HG03066 (cell line): ENCODE results near the gene KLHL30.

ENCODE experiments used
- ATAC-seq: cut with Tn5 transposase; IDR thresholded peaks from one replicate; pipeline ENCODE4 v1.9.1; 2021; ENCODE audit warnings: low read depth; ENCODE audit not compliant: unreplicated experiment

KLHL30 gene

DNA sequence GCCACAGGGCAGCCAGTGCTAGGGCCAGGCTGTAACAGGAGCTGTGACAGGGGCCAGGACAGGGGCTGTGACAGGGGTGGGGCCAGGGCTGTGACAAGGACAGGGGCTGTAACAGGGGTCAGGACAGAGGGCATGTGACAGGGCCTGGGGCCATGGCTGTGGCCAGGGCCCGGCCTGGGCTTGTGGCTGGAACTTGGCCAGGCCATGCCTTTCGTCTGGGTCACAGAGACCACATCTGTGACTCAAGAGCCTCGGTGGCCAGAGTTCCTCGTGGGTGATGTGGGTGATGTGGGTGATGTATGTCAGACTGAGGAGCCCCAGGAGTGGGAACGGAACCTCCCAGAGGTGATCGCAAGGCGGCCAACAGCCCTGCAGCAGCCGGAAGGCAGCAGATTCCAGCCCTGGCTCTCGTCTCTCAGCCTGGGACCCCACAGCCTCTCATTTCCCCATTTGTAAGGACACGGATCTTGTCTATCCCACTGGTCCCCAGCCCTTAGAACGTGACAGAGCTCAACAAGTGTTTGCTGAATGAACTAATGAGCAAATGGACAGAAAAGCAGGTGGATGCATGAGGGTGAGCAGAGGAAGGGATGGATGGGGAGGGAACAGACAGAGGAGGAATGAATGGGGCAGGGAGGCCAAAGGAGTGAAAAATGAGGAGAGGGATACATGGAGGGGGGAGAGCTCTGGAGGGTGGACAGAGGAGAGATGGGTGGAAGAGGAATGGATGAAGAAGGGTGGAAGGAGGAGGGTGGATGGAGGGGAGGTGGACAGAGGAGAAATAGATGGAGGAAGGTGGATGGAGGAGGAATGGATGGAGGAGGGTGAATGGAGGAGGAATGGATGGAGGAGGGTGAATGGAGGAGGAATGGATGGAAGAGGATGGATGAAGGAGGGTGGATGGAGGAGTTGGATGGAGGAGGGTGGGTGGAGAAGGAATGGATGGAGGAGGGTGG, 21.0 kb upstream of the KLHL30 start:
- no peak for ATAC-seq

DNA sequence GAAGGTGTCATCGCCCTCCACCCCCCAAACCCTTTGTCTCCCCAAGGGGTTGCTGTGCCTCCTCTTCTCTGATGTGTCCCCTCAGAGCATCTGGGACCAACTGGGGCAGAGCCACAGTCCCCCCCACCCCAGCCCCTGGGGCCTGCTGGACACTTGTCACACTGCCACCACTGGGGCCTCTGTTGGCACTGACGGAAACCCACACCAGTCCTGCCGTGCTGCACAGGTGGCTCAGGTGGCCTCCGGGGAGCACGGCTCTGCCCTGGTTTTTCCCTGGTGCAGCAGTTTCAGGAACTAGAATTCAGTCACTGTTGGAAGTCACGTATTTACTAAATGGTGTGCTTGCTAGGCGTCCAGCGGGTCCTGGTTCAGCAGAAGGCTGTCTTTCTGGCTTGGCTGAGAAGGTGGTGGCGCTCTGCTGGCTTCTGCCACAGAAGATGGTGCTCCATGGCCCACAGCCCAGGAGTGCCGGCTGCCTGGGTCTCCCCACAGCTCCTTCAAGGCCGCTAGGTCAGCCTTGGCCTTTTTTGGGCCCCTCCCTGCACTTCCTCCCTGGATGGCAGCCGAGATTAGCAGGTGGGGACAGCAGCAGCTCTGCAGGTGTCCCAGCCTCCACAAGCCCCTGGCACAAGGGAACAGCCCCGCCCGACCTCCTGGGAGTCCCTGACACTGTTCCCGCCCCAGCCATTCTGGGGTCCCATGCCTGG, 18.6 kb upstream of the KLHL30 start:
- no peak for ATAC-seq

DNA sequence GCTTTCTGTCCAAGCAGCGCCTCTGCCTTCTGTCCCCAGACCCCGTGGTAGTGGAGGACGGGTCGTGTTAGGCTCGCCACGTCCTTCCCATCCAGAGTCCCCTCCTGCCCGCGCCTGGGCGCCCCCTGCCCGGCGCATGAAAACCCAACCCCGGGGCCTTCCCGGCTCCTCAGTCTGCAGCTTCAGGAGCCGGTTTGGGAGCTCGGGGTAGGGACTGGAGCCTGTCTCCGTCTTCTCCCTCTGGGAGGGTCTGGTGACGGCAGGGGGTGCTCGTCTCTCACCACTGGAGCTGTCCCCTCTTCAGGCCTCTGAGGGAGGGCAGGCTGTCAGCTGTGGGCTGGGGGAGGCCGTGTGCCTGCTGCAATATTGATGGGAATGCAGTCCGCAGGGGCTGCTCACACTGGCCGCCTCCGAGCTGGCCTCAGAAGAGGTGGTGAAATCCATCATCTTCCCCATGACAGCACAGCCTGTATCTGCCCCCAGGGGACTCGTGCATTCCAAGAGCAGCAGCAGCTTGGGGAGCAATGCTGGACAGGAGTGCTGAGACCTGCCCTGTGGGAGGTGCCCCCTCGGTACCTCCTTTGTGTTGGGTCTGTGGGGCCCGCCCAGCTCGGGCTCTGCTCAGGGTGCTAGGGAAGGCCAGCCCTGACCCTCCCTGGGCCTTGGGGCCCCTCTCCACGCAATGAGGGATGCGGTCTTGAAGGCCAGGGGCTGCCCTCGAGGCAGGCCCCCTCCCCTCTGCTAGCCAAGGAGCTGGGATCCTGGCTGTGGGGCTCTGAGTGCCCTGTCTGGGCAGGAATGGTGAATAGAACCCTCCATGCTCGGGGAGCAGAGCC, 17.8 kb upstream of the KLHL30 start:
- ATAC-seq, result no peak

DNA sequence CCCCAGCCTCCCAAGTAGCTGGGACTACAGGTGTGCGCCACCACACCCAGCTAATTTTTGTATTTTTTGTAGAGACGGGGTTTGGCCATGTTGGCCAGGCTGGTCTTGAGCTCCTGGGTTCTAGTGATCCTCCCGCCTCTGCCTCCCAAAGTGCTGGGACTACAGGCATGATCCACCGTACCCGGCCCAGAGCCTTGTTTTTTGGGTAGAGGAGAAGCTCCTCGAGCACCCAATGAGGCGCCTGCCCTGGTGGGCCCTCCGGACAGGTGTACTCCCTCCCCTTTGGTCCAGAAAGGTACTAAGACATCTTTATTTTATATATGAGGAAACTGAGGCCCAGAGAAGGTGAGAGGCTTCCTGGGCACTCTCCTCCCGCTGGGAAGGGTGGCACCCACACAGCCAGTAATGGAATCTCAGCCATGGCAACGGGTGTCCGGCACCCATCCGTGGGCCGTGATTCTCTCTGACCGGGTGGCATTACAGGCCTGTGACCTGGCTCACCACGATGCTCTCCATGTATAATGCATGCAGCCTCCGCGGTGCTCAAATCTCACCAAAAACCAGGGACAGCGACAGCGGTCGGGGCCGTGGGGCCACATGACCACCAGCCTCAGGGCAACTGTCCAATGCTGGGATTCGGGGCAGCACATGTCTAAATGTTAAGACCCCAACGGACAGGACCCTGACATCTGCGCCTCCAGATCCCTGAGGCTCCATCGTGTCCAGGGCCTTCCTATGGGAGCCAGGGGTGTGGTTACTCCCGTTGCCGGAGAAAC, 16.8 kb upstream of the KLHL30 start:
- no peak for ATAC-seq

DNA sequence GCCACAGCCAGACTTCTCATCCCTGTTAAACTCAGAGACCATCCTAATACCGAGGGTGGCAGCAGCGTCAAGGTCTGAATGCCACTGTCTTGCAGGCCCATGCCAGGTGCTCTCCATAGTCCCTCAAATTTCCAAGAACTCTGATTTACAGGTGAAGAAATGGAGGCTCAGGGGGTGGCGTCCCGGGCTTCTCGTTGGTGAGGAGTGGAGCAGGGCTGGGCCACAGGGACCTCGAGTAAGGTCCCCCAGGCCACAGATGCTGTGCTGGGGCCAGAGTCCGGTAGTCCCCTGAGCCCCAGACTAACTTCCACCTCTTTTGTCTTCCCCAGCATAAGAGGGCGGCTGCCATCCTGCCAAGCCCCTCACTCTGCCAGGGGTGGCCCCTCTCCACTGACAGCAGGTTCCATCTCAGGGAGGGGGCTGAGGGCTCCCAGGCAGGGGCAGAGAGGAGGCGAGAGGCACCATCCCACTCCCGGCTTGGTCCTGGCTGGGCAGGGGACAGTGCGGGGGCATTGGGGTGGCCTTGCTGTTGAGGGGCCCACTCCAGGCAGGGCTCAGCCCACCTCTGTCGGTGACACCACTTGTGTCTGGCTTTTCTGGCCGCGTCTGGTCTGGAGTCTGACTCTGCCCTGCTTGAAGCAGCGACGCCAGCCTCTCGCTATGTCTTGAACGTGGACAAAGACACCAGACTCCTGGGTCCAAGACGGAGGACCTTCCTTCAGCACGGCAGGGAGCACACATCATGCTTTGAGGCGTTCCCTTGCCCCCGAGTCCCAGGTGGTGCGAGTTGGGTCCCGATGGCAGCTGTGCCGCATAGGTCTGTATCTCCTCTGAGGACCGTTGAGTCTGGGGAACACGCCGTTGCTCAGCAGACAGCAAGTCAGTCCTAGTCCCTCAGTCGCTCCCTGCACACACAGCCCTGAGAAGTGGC, 15.9 kb upstream of the KLHL30 start:
- ATAC-seq, result no peak

DNA sequence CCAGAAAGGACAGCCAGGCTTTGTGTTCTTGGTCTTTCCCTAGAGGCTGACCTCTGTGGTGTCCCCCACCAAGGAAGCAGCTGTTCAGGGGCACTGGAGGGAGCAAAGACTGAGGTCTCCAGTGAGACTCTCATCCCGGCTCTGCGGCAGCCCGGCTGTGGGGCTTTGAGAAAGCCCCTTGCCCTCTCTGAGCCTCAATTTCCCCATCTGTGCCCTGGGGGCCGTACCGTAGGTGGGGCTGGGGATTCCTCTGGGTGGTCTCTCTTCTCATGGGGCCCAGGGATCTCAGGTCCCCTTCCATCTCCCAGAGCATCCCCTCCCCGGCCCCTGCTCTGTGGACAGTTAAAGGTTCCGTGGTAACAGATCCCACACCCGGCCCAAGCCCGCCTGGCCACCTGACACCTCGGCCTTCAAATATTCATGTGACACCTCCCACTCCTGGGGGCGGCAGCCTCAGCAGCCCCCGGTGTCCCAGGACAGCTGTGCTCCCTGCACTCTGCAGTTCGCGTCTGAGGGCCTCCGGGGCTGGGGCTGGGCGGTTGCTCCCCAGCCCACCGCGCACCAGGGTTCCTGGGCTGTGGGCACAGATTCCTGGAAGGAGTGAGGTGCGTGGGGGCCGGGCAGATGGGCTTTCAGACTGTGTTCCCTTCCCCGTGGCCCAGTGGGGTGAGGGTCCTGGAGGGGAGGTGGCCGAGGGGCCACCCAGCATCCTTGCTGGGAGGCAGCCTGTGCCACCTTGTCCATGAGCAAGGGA, 15.1 kb upstream of the KLHL30 start:
- no peak for ATAC-seq

DNA sequence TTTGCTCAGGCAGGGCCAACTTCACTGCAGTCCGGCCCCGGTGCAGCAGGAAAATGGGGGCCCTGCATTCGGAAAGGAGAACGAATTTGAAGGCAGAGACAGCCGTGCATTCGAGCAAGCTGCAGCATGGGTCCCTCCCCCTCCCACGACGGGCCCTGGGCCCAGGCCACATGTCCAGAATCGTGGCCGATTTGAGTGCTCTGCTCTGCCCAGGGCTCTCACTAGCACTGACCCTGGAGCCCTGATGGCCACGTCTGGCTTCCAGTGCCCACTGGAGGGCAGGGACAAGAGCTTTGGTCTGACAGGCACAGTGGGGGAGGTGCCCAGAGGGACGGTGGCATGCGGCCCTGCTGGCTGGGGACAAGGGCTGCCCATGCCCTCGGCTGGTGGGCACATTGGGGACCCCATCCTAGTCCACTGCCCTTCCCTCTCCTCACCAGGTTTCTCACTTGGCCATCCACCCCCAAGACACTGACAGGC, 14.4 kb upstream of the KLHL30 start:
- ATAC-seq, result no peak

DNA sequence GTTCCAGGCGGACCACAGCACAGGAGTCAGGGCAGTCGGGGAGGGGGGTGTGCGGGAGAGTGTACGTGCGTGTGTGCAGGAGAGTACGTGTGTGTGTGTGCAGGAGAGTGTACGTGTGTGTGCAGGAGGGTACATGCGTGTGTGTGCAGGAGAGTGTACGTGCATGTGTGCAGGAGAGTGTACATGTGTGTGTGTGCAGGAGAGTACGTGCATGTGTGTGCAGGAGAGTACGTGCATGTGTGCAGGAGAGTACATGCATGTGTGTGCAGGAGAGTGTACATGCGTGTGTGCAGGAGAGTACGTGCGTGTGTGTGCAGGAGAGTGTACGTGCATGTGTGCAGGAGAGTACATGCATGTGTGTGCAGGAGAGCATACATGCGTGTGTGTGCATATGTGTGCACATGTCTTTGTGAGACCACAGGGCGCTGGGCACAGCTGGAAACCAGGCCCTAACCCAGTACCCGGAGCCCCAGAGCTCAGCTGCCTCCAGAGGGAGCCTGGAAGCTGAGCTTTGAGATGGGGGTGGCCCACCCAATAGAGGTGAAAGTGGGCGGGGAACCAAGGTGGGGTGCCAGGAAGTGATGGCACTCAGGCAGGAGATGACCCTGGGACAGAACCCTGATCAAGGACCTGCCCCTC, 13.9 kb upstream of the KLHL30 start:
- no peak for ATAC-seq

DNA sequence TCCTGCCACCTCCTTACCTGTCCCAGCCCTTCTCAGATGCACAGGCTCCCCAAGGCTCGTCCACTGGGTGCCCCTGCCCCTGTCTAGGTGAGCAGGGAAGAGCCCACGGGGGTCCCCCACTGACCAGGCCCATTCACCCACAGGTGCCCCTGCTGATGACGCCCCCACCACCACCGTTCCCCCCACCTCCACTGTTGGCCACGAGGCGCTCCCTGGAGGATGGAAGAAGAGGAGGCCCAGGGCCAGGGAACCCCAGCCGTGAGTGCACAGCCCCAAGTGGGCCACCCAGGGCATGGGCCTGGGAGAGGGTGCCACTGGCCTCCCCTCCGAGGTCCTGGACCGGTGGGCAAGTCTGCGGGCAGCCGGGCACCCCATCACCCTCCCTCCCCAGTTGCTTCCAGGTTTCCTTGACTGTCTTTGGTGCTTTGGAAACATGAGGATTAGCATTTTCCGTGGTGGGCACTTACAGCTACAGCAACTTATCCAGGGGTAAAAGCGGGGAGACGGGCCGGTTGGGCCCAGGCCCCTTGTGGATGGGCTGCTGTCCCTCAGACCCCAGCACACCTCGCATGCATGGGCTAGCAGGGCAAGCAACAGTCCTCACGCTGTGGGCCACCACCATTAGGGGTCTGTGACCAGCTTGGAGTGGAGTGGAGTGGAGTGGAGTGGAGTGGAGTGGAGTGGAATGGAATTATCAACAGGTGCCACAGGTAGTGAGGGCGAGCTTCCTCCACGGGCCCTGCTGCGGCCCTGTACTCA, 13.2 kb upstream of the KLHL30 start:
- no peak for ATAC-seq

DNA sequence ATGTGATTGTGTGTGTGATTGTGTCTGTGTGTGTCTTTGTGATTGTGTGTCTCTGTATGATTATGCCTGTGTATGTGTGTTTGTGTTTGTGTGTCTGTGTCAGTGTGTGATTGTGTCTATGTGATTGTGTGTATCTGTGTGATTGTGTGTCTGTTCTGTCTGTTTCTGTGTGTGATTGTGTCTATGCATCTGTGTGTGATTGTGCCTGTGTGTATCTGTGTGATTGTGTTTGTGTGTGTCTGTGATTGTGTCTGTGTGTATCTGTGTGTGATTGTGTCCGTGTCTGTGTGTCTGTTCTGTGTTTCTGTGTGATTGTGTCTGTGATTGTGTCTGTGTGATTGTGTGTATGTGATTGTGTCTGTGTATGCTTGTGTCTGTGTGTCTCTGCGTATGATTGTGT, 12.1 kb upstream of the KLHL30 start:
- no peak for ATAC-seq

DNA sequence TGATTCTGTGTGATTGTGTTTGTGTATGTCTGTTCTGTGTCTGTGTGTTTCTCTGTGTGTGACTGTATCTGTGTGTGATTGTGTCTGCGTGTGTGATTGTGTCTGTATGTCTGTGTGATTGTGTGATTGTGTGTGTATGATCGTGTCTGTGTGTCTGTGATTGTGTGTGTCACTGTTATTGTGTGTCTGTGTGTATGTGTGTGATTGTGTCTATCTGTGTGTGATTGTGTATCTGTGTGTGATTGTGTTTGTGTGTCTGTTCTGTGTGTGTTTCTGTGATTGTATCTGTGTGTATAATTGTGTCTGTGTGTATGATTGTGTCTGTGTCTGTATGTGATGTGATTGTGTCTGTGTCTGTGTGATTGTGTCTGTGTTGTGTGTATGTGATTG, 11.7 kb upstream of the KLHL30 start:
- ATAC-seq, result no peak

DNA sequence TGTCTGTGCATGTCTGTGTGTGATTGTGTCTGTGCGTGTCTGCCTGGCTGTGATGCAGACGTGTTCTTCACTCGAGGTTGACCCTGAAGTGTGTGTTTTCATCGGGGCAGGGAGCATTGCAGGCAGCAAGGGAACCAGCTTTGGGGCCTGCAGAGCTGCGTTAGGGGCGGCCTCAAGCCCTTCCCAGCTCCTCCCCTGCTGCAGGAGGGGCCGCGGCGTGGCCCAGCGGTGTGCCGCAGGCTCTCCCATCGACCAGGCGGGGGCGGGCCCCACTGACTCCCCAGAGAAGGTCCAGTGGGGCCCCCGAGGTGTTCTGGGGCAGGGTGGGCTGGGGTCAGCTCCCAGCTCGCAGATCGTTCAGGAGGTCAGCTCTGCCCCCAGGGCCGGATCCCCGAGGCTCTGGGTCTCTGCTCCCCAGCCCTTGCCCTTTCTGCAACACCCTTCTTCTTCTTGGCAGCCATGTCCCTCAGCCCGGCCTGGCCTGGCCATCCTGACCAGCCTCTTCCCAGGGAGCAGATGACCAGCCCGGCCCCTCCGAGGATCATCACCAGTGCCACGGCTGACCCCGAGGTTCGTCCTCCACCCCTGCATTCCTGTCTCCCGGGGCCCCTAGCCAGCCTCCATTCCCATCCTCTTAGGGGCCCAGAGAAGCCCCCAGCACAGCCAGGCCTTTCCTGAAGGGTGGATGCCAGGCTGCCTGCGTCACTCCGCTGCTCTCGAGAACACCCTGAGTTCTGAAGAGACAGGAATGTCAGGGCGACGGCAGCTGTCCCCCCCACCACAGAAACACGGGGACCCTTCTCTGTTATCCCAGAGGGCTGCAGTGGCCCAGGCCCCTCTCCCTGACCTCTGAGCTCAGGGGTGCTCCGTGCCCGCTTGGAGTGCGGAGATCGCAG, 11.1 kb upstream of the KLHL30 start:
- no peak for ATAC-seq

DNA sequence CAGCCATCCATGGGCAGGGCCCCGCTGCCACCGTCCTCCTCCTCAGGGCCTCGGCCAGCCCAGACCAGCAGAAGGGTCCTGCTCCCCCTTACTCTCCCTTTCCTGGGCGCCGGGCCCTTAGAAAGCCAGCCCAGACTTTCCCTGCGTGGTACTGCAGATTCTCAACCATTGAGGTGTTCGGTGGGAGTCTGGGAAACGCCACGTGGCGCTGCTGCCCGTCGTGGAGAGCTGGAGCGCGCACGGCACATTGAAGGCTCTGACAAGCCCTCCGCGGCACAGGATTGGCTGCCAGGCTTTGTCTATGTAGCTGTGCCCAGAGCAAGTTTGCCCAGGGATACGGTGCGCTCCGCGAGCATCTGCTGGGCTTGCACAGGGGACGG, 10.4 kb upstream of the KLHL30 start:
- ATAC-seq, result no peak

DNA sequence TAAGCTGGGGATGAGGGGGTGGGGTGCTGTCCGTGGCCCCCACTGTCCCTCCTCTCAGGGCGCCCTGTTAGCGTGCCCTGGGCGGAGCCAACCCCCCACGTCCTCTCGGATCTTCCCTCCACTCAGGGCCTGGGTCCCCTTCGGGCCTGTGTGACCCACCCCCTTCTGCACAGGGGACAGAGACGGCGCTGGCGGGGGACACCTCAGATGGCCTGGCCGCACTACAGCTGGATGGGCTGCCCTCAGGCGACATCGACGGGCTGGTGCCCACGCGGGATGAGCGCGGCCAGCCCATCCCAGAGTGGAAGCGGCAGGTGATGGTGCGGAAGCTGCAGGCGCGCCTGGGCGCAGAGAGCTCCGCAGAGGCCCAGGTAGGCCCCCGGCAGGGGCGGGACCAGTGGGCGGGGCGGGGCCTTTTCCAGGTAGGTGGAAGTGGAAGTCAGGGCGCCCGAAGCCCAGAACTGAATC, 9.9 kb upstream of the KLHL30 start:
- ATAC-seq, result no peak

DNA sequence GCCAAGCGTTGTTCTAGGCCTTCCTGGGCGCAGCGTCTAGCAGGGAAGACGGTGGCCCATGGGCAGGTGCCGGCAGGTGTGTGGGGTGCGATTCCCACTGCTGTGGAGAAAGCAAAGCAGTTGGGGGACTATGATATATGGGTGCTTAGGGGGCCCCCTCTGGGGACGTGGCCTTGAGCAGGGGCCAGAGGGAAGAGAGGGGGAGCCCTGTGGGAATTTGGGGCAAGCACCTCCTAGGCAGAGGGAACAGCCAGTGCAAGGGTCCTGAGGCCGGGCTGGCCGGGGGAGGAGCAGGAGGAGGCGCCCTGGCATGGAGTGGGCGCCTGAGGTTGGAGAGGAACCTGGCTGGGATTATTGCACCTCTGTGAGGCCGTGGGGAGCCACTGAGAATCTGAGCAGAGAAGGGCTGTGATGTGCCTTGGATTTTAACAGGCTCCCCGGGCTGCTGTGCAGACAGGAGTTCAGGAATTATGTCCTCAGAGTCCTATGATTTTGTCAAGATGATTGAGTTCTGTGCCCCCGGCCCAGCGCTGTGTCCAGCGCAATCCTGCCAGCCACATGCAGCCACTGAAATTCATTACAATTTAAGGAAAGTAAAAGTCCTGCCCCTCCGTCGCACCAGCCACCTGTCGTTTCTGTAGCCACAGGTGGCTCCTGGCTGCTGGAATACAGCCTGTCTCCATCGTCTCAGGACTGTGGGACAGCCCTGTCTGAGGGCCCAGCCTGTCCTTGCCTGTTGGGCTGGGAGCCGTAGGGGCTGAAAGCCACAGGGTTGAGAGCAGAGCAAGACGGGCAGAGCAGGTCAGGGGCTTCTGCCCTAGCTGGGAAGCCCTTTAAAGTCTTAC, 9.1 kb upstream of the KLHL30 start:
- ATAC-seq, result no peak
